SK-N-SH (cell line): ENCODE results near the gene CDKN2B-AS1.

Experiments used
- JUND ChIP-seq: IDR thresholded peaks from 2 replicates; pipeline ENCODE4 v1.4.0; 2012
- RAD21 ChIP-seq: IDR thresholded peaks from 2 replicates; pipeline ENCODE4 v1.6.1; 2012; ENCODE audit warnings: mild to moderate bottlenecking, low read length
- RCOR1 ChIP-seq: fragments of 150-350 bp; IDR thresholded peaks from 2 replicates; pipeline ENCODE4 v1.6.1; 2017; ENCODE audit warnings: antibody characterized with exemption, low read length
- RFX5 ChIP-seq: IDR thresholded peaks from 2 replicates; pipeline ENCODE4 v1.6.1; 2012; ENCODE audit warnings: mild to moderate bottlenecking, improper control_type of control experiment, low read length
- SIN3A ChIP-seq: IDR thresholded peaks from 2 replicates; pipeline ENCODE4 v1.6.1; 2012; ENCODE audit warnings: low read depth, mild to moderate bottlenecking, low read length, moderate library complexity, borderline replicate concordance
- TF ChIP-seq, protein P1 (sequence below): IDR thresholded peaks from 2 replicates; pipeline ENCODE4 v1.6.1; 2012; ENCODE audit warnings: mild to moderate bottlenecking, low read depth, low read length, moderate library complexity
- TF ChIP-seq, protein P2 (sequence below): IDR thresholded peaks from 2 replicates; pipeline ENCODE4 v1.4.0; 2012; ENCODE audit warnings: low read depth, borderline replicate concordance
- TF ChIP-seq, protein P3 (sequence below): fragments of 200-600 bp; sonication (generic); IDR thresholded peaks from 2 replicates; pipeline ENCODE4 v1.6.1; 2017; ENCODE audit warnings: antibody characterized with exemption, mild to moderate bottlenecking, moderate library complexity
- TF ChIP-seq, protein P4 (sequence below): IDR thresholded peaks from 2 replicates; pipeline ENCODE4 v1.4.0; 2012; ENCODE audit warnings: low read depth, borderline replicate concordance

DNA sequence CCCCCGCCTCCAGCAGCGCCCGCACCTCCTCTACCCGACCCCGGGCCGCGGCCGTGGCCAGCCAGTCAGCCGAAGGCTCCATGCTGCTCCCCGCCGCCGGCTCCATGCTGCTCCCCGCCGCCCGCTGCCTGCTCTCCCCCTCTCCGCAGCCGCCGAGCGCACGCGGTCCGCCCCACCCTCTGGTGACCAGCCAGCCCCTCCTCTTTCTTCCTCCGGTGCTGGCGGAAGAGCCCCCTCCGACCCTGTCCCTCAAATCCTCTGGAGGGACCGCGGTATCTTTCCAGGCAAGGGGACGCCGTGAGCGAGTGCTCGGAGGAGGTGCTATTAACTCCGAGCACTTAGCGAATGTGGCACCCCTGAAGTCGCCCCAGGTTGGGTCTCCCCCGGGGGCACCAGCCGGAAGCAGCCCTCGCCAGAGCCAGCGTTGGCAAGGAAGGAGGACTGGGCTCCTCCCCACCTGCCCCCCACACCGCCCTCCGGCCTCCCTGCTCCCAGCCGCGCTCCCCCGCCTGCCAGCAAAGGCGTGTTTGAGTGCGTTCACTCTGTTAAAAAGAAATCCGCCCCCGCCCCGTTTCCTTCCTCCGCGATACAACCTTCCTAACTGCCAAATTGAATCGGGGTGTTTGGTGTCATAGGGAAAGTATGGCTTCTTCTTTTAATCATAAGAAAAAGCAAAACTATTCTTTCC is 19.7 kb upstream of the CDKN2B-AS1 start:
- TF ChIP-seq, protein P1, sequence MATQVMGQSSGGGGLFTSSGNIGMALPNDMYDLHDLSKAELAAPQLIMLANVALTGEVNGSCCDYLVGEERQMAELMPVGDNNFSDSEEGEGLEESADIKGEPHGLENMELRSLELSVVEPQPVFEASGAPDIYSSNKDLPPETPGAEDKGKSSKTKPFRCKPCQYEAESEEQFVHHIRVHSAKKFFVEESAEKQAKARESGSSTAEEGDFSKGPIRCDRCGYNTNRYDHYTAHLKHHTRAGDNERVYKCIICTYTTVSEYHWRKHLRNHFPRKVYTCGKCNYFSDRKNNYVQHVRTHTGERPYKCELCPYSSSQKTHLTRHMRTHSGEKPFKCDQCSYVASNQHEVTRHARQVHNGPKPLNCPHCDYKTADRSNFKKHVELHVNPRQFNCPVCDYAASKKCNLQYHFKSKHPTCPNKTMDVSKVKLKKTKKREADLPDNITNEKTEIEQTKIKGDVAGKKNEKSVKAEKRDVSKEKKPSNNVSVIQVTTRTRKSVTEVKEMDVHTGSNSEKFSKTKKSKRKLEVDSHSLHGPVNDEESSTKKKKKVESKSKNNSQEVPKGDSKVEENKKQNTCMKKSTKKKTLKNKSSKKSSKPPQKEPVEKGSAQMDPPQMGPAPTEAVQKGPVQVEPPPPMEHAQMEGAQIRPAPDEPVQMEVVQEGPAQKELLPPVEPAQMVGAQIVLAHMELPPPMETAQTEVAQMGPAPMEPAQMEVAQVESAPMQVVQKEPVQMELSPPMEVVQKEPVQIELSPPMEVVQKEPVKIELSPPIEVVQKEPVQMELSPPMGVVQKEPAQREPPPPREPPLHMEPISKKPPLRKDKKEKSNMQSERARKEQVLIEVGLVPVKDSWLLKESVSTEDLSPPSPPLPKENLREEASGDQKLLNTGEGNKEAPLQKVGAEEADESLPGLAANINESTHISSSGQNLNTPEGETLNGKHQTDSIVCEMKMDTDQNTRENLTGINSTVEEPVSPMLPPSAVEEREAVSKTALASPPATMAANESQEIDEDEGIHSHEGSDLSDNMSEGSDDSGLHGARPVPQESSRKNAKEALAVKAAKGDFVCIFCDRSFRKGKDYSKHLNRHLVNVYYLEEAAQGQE = no peak
- TF ChIP-seq, protein P2, sequence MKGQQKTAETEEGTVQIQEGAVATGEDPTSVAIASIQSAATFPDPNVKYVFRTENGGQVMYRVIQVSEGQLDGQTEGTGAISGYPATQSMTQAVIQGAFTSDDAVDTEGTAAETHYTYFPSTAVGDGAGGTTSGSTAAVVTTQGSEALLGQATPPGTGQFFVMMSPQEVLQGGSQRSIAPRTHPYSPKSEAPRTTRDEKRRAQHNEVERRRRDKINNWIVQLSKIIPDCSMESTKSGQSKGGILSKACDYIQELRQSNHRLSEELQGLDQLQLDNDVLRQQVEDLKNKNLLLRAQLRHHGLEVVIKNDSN = no peak
- TF ChIP-seq, protein P3, sequence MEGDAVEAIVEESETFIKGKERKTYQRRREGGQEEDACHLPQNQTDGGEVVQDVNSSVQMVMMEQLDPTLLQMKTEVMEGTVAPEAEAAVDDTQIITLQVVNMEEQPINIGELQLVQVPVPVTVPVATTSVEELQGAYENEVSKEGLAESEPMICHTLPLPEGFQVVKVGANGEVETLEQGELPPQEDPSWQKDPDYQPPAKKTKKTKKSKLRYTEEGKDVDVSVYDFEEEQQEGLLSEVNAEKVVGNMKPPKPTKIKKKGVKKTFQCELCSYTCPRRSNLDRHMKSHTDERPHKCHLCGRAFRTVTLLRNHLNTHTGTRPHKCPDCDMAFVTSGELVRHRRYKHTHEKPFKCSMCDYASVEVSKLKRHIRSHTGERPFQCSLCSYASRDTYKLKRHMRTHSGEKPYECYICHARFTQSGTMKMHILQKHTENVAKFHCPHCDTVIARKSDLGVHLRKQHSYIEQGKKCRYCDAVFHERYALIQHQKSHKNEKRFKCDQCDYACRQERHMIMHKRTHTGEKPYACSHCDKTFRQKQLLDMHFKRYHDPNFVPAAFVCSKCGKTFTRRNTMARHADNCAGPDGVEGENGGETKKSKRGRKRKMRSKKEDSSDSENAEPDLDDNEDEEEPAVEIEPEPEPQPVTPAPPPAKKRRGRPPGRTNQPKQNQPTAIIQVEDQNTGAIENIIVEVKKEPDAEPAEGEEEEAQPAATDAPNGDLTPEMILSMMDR = no peak
- TF ChIP-seq, protein P4, sequence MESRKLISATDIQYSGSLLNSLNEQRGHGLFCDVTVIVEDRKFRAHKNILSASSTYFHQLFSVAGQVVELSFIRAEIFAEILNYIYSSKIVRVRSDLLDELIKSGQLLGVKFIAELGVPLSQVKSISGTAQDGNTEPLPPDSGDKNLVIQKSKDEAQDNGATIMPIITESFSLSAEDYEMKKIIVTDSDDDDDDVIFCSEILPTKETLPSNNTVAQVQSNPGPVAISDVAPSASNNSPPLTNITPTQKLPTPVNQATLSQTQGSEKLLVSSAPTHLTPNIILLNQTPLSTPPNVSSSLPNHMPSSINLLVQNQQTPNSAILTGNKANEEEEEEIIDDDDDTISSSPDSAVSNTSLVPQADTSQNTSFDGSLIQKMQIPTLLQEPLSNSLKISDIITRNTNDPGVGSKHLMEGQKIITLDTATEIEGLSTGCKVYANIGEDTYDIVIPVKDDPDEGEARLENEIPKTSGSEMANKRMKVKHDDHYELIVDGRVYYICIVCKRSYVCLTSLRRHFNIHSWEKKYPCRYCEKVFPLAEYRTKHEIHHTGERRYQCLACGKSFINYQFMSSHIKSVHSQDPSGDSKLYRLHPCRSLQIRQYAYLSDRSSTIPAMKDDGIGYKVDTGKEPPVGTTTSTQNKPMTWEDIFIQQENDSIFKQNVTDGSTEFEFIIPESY = no peak
- TF ChIP-seq RAD21 = no peak
- TF ChIP-seq SIN3A = no peak
- TF ChIP-seq RCOR1 = no peak
- TF ChIP-seq JUND = no peak
- TF ChIP-seq RFX5 = no peak
